NCI-H2029 treated with DMSO at 0.1 percent for 48 hours (cell line): ENCODE data around the gene PTPN5.

ENCODE experiments used
- DNase-seq: peaks from one replicate; lab custom pipeline; 2025; lab: John Stamatoyannopoulos, UW

The PTPN5 gene

DNA sequence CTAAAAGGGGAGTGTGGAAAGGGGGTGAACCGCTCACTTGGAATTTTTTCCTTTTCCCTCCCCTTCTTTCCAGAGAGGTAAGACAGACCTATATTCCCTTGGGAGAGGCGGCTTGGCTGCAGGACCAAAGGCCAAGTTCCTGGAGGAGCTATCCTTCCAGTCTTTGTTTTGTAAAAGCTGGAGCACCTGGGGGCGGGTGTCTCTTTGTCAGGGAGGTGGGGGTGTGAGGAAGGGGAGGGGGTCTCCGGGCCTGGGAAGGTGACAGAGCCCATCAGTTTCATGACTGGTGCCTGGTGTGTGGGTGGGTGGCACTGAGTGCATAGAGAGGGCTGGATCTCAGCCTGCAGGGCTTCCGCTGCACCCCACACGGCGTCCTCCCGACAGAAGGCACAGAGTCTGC, 18.5 kb downstream of the PTPN5 start:
- no peak for DNase-seq

DNA sequence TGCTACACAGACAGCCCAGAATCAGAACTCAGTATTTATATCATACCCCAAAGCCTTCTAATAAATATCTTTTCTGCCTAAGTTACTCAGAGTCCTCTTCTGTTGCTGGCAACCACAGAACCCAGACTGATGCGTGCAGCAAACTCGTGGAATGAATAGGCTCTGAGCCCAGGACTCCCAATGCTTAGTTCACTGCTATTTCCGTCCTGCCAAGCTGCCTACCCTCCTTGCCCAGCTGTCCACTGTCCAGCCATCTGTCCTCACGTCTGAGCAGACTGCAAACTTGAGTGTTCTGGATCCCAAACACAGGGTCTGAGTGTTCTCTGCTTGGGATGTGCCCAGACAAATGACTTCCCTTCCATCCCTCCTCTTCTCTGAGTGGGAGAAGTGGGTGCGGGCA, 19.4 kb downstream of the PTPN5 start:
- no peak for DNase-seq

DNA sequence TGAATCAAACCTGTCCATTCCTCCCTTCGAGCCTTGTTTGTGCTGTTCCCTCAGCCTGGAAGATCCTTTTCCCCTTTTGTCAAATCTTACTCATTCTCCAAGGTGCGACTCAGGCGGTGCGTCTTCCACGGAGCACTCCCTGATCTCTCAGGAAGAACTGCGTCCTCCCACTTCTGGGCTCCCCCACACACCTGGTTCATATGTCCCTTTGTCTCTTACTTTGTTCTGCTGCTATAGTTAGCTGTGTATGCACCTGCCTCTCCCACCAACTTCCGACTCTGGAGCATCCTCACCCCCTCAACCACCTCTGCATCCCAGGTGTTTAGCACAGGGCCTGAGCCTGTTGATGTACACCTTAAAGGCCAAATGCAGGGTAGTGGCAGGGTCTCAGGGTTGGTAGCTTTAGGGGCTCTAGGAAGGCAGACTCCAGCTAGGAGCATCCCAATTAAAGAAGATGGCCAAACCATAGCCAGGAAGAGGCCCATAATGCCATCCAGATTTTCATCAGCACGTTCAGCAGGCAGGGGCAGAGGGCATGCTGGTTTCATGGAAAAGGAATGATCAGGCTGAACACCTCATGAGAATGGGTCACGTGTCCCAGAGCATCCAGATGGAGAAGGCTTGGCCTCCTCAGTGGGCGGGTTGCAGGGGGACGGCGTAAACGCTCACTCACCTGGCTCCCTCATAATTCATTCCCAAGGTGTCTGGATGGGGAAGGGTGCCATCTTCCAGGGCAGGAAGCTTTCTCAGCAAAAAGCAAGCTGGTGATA, 20.1 kb downstream of the PTPN5 start:
- DNase-seq = no peak

DNA sequence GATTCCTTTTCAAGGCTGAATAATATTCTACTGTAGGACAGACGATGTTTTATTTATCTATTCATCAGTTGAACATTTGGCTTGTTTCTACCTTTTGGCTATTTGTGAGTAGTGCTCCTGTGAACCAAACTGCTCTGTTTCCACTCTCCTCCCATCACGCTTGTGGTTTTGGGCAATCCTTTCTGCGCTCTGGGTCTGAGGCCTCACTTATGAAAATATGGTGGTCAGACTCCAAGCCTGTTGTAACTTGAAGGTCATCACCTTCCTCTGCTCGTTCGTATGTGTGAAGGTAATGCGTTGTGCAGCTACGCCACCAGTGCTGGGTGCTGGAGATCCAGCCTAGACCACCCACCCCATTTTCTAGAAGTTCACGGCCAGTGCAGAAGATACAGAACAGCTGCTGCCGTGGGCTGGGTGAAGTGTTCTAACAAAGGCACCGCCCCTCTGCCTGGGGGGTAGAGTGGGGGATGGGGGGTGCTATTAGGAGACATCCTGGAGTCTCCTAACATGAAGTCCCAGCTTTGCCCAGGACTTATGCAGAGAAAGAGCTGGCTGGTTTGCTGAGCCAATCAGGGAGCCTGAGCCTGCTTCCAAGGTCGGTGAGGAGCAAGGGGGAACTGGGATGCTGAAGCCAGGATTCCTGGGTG, 21.0 kb downstream of the PTPN5 start:
- no peak for DNase-seq

DNA sequence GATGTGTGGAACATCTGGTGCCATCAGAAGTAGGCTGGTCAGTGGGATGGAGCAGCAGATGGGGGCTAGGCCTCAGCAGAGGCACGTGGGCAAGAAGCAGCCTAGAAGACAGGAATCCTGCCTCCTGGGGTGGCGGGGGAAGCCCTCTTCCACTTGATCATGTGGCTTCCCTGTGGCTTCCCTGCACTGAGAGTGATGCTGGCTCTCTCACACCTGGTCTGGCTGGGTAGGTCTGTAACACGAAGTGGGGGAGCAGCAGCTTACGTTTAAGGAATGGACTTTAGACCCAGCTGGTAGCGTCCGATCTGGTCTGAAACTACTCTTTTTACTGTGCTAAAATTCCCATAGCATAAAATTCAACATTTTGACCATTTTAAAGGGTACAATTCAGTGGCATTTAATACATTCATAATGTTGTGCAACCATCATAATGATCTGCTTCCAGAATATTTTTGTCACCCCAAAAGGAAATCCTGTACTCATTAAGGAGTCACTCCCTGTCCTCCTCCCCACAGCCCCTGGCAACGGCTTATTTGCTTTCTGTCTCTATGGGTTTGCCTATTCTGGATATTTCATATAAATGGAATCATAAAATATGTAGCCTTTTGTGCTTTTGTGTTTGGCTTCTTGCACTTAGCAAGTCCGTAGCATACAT, 21.7 kb downstream of the PTPN5 start:
- no peak for DNase-seq

DNA sequence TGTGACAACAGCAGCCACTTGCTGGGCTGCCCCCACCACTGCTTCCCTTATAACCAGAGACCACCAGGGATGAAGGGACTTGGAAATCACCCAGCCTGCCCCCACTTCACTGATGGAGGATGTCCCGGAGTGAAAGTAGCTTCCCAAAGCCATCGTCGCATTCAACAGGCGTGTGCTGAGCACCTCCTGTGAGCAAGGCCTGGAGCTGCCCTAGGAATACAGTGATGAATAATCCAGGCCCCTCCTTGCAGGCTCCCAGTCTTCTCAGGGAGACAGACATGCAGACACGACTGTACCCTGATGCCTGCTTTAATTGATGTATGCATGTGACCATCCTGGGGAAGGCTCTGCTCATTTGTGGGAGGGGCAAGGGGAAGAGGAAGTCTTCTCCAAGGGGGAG, 22.6 kb downstream of the PTPN5 start:
- DNase-seq = no peak

DNA sequence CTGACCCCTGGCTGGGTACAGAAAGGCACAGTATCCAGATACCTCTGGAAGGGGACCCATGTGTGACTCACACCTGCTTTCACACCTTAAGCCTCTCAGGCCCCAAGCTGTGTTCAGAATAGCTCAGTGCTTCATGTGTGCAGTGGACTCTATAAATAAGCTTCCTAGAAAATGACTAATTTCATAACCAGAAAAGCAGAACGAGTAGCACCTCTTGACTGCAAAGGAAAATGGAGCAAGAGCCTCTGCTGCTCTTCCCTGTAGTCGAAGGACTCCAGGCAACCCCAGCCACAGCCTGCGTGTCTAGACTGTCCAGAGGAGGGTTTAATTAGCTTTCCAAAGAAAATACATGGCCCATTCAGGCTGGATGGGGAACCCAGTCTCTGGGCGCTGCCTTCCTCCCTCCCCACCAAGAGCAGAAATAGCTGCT, 23.1 kb downstream of the PTPN5 start:
- no peak for DNase-seq

DNA sequence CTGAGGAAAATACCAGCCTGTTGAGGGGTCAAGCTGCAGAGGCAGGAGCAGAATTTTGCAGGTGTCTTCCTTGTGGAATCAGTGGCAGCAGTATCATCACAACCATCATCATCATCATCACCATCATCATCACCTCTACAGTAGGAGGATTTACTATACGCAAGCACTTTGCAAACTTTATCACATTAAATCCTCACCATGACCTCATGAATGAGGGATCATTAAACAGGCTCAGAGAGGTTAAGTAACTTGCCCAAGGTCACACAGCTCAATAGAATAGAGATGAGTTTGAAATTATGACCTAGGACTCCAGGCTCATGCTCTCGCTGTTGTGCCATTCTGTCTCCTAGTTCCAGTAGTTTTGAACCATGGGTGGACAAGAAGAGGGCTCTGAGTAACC, 25.6 kb downstream of the PTPN5 start:
- DNase-seq = no peak

DNA sequence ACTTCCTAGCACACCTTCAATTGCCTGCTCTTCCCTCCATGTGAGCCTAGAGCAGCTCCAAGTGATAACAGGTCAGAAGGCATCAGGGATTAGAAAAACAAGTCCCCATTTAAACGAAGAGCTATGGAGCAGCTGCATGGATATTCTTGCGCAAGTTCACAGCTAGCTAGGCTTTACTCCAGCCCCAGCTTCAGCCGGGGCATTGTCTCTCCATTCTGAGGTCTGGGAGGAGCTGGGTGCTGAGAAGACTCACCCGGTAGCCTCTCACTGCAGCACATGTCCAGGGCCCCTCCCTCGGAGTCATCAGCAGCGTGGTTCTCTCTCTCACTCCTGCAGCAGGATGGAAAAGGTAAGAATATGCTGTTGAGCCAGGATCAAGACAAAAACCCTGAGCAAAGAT, 26.0 kb downstream of the PTPN5 start:
- no peak for DNase-seq

DNA sequence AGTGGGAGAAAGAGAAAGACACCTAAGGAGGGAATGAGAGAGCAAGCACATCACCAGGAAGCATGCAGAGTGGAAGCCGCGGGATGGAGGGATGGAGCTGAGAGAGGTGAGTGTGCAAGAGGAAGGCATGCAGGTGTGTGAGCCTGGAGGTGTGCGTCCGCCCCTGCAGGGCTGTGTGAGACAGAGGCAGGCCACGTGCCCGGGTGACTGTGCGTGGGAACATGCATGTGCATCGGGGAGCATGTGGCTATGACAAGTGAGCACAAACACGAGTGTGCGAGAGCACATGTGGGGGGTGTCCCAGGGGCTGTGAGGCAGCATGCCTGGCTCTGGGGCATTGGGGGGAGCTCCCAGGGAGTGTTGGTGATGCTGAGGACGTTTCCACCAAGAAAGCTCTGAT, 29.9 kb downstream of the PTPN5 start:
- DNase-seq = no peak

DNA sequence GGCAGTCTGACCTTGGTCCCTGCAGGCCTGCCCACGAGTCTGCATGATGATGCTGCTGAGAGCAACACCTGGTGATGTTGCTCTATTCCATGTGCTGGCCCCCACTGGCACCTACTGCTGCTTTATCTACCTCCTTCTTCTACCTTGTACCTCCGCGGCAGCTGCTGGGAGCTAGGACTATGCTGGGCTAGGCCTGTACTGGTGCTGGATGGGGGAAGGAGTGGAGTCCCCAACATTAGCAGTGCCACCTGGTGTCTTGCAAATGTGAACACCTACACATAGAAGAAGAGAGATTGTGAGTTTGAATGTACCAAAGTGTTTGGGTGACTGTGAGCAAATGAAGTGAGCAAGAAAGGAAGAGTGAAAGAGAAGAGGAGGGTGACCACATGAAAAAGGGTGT, 30.5 kb downstream of the PTPN5 start:
- DNase-seq = no peak

DNA sequence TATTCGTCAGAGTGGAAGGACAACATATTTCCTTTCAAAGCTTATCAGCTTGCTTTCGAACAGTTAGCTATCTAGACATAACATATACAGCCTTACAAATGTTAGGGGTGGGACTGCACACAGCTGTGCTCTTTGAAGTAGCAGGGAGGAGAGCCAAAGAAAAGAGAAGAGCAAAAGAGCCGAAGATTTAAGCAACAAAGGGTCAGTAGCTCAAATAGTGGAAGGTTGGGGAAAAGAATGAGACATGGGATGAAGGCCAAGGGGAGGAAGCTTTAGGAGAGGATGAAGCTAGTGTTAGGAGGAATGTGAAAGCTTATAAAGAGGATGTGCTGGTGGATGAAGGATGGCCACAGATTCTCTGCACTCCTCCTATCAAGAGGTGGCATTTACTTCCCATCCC, 33.8 kb downstream of the PTPN5 start:
- DNase-seq = no peak

DNA sequence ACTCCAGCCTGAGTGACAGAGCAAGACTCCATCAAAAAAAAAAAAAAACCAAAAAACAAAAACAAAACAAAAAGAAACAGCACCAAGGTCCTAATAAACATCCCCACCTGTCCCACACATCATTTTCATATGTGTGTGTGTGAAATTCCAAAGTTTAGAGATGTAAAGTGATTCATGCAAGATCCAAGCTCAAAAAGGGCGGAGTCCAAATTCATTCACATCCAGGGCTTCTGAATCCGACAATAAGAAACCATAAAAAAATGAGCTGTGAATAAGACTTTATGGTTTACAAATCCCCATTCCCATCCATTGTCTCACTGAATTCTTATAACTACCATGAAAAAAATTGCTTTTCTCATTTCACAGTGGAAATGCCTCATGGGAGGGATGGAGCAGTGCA, 34.7 kb downstream of the PTPN5 start:
- DNase-seq = no peak

DNA sequence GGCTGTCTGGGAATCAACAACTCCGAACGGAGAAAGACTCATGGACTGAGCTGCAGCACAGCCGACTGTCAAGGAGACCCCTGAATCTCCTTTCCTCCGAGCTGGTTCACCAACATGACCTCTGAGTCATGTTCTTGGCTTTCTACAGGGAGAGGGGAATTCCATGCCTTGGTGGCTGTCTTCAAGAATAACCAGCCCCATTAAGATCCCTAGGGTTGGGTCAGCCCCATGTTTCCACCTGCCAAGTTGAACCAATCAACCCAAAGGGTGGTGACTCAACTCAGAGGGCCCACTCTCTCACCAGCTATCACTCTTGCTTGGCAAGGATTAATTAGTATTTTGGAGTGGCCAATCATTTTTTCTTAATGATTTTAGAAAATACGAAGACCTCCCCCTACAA, 37.3 kb downstream of the PTPN5 start:
- DNase-seq = no peak

DNA sequence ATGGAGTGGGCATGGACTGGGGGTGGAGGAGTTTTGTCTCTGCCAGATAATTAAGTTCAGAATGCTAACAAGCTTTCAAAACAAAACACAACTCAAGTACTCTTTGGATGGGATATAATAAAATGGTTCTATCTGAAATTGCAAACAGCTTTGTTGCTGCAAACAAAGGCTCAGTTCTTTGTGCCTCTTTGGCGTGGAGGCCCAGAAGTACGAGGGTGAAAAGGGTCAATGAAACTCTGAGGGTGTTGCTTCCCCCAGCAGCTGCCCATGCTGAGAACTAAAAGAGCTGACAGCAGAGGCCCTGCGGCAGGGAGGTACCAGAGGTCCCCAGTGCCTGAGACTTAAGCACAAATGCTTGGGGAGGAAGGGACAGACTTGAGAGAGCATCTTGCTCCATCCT, 39.1 kb downstream of the PTPN5 start:
- no peak for DNase-seq

DNA sequence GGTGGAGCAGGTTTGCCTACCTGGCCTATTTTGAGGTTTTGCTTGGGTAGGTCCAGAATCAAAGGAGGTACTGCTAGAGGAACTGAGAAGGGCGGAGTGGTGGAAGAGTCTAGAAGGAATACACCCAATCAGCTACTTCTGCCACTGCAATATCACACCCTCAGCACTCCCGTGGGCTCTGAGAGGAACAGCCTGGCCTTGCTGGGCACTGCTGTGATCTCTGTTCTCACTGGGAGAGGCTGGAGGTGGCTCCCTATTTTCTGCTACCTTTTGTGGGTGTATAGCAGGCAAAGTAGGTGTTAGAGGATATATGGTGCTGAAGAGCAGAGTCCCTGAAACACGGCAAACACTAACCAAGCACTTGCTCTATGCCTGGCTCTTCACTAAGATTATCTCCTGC, 40.7 kb downstream of the PTPN5 start:
- no peak for DNase-seq

DNA sequence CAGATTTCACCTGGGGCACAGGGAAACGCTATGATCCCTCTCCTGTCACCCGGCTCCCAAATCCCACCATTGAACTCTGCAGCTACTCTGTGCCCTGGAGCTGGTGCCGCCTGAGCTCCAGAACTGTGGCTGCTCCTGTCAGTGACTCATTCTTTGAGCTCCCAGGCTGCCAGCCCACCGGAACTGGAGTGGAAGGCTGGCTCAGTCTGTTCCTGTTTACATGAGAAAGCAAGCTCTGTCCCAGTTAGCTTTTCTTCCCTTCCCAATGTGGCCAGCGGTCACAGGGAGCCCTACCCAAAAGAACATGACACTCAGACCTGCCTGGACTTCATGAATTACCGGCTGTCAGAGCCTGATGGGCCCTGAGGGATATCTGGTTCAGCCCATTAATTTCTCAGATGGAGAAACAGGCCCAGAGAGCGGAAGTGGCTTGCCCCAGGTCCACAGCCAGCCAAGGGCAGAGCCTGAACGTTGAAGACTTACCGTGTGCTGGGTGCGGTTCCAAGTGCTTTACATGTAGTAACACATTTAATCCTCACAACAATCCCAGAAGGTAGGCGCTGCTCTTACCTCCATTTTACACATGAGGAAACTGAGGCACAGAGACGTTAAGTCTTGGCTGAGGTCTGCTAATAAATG, 41.8 kb downstream of the PTPN5 start:
- DNase-seq = no peak

DNA sequence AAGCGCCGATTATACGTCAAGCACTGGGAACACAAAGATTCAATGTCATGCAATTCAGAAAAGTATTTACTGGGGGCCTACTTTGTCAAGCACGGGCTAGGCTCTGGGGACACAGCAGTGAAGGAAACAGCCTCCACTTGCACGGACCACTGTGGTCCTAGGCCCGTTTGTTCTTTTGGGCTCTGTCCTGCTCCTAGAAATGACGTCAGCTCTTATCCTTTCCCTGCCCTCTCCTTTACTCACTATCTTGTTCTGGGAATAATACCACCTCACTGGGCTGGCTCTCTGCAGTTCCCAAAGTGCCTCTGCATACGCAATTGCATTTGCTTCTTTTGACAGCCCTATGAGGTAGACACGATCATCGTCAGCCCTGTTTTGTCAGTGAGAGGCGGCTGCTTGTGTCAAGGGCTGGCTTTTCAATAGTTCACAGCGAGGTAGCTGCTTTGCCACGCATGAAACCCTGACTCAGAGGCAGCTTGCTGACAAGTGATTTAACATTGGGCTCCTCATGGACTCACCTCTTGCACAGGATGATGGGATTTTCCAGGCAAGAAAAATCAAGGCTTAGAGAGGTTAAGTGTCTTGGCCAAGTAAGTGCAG, 42.7 kb downstream of the PTPN5 start:
- no peak for DNase-seq

DNA sequence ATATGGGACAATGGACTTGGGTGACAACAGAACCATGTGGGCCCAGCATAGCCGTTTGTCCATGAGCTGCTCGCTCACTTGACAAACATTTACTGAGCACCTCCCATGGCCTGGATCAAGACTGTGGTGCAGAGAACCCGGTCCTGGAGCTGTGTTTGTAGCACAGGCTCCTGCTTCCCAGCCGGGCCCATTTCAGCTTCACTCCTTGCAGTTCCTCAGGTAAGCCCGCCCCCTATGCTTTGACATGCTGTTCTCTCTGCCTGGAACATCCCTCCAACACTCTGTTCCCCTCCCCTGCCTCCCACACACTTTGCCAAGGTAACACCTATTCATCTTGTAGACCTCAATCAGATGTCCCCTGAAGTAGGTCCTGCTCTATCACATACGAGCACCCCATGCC, 46.3 kb downstream of the PTPN5 start:
- DNase-seq = no peak

DNA sequence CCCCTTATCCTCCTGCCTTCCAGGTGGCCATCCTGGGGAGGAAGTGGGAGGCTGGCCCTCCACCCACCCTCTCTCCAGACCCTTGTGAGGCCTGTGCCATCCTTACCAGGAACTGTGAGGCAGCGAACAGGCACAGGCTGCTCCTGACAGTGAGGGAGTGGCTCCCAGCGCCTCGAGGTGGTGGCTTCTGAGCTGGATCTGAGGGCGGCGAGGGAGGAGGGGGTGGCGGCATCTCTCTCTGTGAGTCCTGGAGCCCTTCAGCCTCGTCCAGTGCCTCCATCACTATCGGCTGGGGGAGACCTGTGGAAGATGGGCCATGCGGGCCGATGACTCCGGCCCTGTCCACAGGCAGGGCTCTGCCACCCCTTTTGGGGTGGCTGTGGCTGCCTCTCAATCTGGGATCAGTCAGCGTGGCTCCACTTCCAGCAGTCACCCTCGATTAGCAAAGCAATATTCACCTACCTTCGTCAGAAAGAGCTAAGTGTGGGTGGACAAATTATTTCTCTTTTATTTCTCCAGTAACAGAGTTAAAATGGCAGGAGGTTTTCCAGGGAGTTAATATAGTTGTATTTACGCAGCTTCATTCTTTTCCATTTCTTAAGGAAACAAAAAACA, 47.6 kb downstream of the PTPN5 start:
- no peak for DNase-seq

DNA sequence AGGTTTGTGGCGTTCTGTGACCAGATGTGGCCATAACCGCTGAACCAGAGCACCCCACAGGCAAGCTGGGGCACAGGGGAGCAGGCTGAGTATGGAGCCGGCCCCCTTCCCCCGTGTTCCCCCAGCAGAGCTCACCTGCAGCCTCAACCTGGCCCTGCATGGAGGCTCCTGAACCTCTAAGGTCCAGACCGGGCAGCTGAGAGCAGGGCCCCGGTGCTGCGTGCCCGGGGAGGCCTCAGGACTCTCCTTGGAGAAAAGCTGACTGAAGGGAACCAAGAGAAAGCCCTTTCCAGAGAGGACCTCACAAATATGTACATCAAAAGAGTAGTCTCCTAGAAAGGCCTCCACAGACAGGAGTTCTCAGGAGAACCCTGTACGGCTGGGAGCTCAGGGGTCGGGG, 48.2 kb downstream of the PTPN5 start:
- no peak for DNase-seq

DNA sequence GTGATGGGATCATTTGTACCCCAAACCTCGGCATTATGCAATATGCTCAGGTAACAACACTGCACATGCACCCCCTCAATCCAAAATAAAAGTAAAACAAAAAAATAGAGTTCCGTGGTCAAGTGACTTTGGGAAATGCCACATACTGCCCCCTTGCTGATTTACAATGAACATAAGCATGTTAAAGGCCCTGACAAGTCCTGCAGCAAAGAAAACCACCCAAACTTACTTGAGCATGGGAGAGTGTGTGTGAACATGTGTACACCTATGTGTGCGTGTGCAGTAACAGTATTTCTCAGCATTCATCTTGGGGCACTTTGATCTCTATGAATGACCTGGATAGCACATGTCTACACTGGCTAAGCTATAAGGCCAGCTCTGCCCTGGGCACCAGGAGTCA, 49.8 kb downstream of the PTPN5 start:
- no peak for DNase-seq
